GM23338 (cell line): ENCODE results near the gene INTS3. TPM values are rescaled to one million over a fixed set of nuclear protein-coding genes. Genes with fewer than 3 reads are reported as not detected.

Experiments used
- ATAC-seq: fragments of 200-7000 bp; cut with Tn5 transposase; 3 replicates; pipeline ENCODE4 v1.9.1; 2020
- DNase-seq: peaks from one replicate; pipeline ENCODE4 v3.0.0-alpha.2; 2015; ENCODE audit warnings: low spot score
- H2AFZ ChIP-seq: fragments of 200-600 bp; sonication (generic); 2 replicates; pipeline ENCODE4 v1.8.0; 2016; ENCODE audit warnings: antibody characterized with exemption, mild to moderate bottlenecking, moderate library complexity
- H3F3A ChIP-seq: fragments of 200-600 bp; sonication (generic); replicated peaks from 2 replicates; pipeline ENCODE4 v1.8.0; 2017; ENCODE audit warnings: antibody characterized with exemption, mixed run types, low read depth
- H3K27ac ChIP-seq: fragments of 200-600 bp; sonication (generic); 2 replicates; pipeline ENCODE4 v1.6.1; 2016; ENCODE audit warnings: low read depth
- H3K27me3 ChIP-seq: fragments of 200-600 bp; sonication (generic); 2 replicates; pipeline ENCODE4 v1.8.0; 2016; ENCODE audit warnings: mild to moderate bottlenecking, mixed run types, moderate library complexity; ENCODE audit not compliant: insufficient read depth
- H3K36me3 ChIP-seq: fragments of 200-600 bp; sonication (generic); 2 replicates; pipeline ENCODE4 v1.8.0; 2016; ENCODE audit warnings: mild to moderate bottlenecking; ENCODE audit not compliant: insufficient read depth
- H3K4me1 ChIP-seq: fragments of 200-600 bp; sonication (generic); 2 replicates; pipeline ENCODE4 v1.8.0; 2016; ENCODE audit warnings: mild to moderate bottlenecking, moderate library complexity; ENCODE audit not compliant: insufficient read depth
- H3K4me2 ChIP-seq: fragments of 200-600 bp; sonication (generic); 2 replicates; pipeline ENCODE4 v1.7.1; 2017; ENCODE audit warnings: mixed run types
- H3K4me3 ChIP-seq: fragments of 200-600 bp; sonication (generic); 2 replicates; pipeline ENCODE4 v1.6.1; 2016; ENCODE audit warnings: mixed run types
- H3K79me2 ChIP-seq: fragments of 200-600 bp; sonication (generic); replicated peaks from 2 replicates; pipeline ENCODE4 v1.8.0; 2017; ENCODE audit warnings: mild to moderate bottlenecking; ENCODE audit not compliant: insufficient read depth
- H3K9me2 ChIP-seq: fragments of 200-600 bp; sonication (generic); 2 replicates; pipeline ENCODE4 v1.8.0; 2017; ENCODE audit not compliant: insufficient read depth
- H4K20me1 ChIP-seq: fragments of 200-600 bp; sonication (generic); replicated peaks from 2 replicates; pipeline ENCODE4 v1.8.0; 2017; ENCODE audit warnings: mild to moderate bottlenecking; ENCODE audit not compliant: insufficient read depth
- H3K27ac Mint-ChIP-seq: 2 replicates; pipeline ENCODE4 v1.8.0; 2020; ENCODE audit warnings: inconsistent platforms, mild to moderate bottlenecking, moderate library complexity, mixed read lengths
- H3K27me3 Mint-ChIP-seq: 3 replicates; pipeline ENCODE4 v1.8.0; 2022; ENCODE audit warnings: low read depth, mild to moderate bottlenecking, moderate library complexity, mixed read lengths, inconsistent platforms; ENCODE audit not compliant: insufficient read depth, poor library complexity
- H3K36me3 Mint-ChIP-seq: 3 replicates; pipeline ENCODE4 v1.8.0; 2021; ENCODE audit warnings: low read depth, mild to moderate bottlenecking, inconsistent platforms, moderate library complexity, mixed read lengths
- H3K4me1 Mint-ChIP-seq: 3 replicates; pipeline ENCODE4 v1.8.0; 2020; ENCODE audit warnings: mild to moderate bottlenecking, inconsistent platforms, mixed read lengths
- H3K4me3 Mint-ChIP-seq: 3 replicates; pipeline ENCODE4 v1.8.0; 2021; ENCODE audit warnings: moderate library complexity, mild to moderate bottlenecking, inconsistent platforms, mixed read lengths
- H3K9me3 Mint-ChIP-seq: 3 replicates; pipeline ENCODE4 v1.8.0; 2020; ENCODE audit warnings: moderate library complexity, mild to moderate bottlenecking, inconsistent platforms, mixed read lengths
- CREB1 ChIP-seq: fragments of 250-450 bp; sonication (Bioruptor Pico); IDR thresholded peaks from 2 replicates; pipeline ENCODE4 v1.5.0; 2020; ENCODE audit warnings: low read depth, mild to moderate bottlenecking, moderate library complexity
- CTCF ChIP-seq, 2 experiments: fragments of 200-600 bp in 1 of 2; sonication (generic) in 1 of 2; conservative IDR thresholded peaks; 2 replicates each; pipeline versions ENCODE4 v1.5.1 to v1.6.1; 2016 to 2017; ENCODE audit warnings: antibody characterized with exemption in 2 of 2, low read depth in 2 of 2, mild to moderate bottlenecking in 2 of 2, moderate library complexity in 1 of 2
- ETS1 ChIP-seq: IDR thresholded peaks from 2 replicates; pipeline ENCODE4 v1.6.1; 2016; ENCODE audit warnings: antibody characterized with exemption
- EZH2phosphoT487 ChIP-seq: fragments of 200-600 bp; sonication (generic); IDR thresholded peaks from one replicate; pipeline ENCODE4 v1.8.1; 2018; ENCODE audit warnings: antibody characterized with exemption; ENCODE audit not compliant: unreplicated experiment
- JUNB ChIP-seq: IDR thresholded peaks from one replicate; pipeline ENCODE4 v1.6.1; 2016; ENCODE audit warnings: antibody characterized with exemption; ENCODE audit not compliant: unreplicated experiment
- NANOG ChIP-seq: IDR thresholded peaks from 2 replicates; pipeline ENCODE4 v1.6.1; 2016; ENCODE audit warnings: antibody characterized with exemption, borderline replicate concordance
- POLR2AphosphoS5 ChIP-seq: IDR thresholded peaks from 2 replicates; pipeline ENCODE4 v1.6.1; 2016; ENCODE audit warnings: antibody characterized with exemption, low read depth
- REST ChIP-seq: IDR thresholded peaks from one replicate; pipeline ENCODE4 v1.6.1; 2018; ENCODE audit warnings: antibody characterized with exemption; ENCODE audit not compliant: unreplicated experiment
- STAT1 ChIP-seq: IDR thresholded peaks from one replicate; pipeline ENCODE4 v1.6.1; 2016; ENCODE audit warnings: antibody characterized with exemption; ENCODE audit not compliant: unreplicated experiment
- ZNF114 ChIP-seq: fragments of 250-450 bp; sonication (Bioruptor Pico); IDR thresholded peaks from 2 replicates; pipeline ENCODE4 v1.5.0; 2020; ENCODE audit warnings: mild to moderate bottlenecking, moderate library complexity
- ZNF331 ChIP-seq: fragments of 250-450 bp; sonication (Bioruptor Pico); IDR thresholded peaks from 2 replicates; pipeline ENCODE4 v1.5.0; 2020; ENCODE audit warnings: low read depth, mild to moderate bottlenecking, moderate library complexity
- polyA plus RNA-seq: library from polyadenylated mRNA; unstranded; fragments of >200 nt; fragmentation: Nextera tagmentation; extraction: Ambion mirVana; gene quantifications from 2 replicates; pipeline ENCODE4 v1.2.1, GENCODE V29; 2016
- total RNA-seq: library from RNA; depleted of rRNA; stranded (reverse); fragments of >200 nt; shearing (Covaris generic); gene quantifications from 2 replicates; pipeline ENCODE4 v1.2.3, GENCODE V29; 2014

INTS3 gene
- total and polyA plus RNA-seq, 2 experiments from 2014 or later = 22.7 to 51.3 TPM

GRCh38 chr1:153741986-153742385 lies 14.1 kb downstream of the INTS3 start (continued):
- TF ChIP-seq REST (no peak), CREB1 (no peak), ETS1 (no peak), NANOG (no peak), JUNB (no peak), ZNF331 (CRISPR knock-in tag) (no peak)

- peaks cover 2% of the 10 kb centered on the region for H3K27me3 Mint-ChIP-seq
- no peaks in the 10 kb centered on the region for H3K9me3 Mint-ChIP-seq
- Histone ChIP-seq H3K4me1 (peaks cover 55% of the 10 kb centered on the region), H3K27me3 (no peaks in the 10 kb centered on the region), H3K4me2 (no peak overlapping the region; the same call in 1 of the 2 replicates), H3K79me2 (peaks cover 17% of the 10 kb centered on the region), H3K9me2 (no peaks in the 10 kb centered on the region), H3F3A (peaks cover 24% of the 10 kb centered on the region), H4K20me1 (no peaks in the 10 kb centered on the region), H3K36me3 (peaks cover 23% of the 10 kb centered on the region), H3K27ac (peak overlapping the region; percentile 61; the same call in 1 of the 2 replicates), H2AFZ (no peak overlapping the region), H3K4me3 (no peak overlapping the region)
- H3K4me1 Mint-ChIP-seq = peaks cover 55% of the 10 kb centered on the region
- ATAC-seq = no peak
- peak overlapping the region; percentile 74; the same call in 1 of the 2 replicates for H3K27ac Mint-ChIP-seq
- no peak overlapping the region; the same call in 2 of the 3 replicates for H3K4me3 Mint-ChIP-seq
- H3K36me3 Mint-ChIP-seq = peaks cover 74% of the 10 kb centered on the region
- no peak for DNase-seq
- no peak for TF ChIP-seq CTCF (conservative IDR thresholded peaks at IDR 0.05; ENCODE audit: low read depth in 2 of 2)
- TF ChIP-seq CREB1 = no peak
- no peak for TF ChIP-seq POLR2AphosphoS5
- no peak for TF ChIP-seq ZNF114 (CRISPR knock-in tag)
- TF ChIP-seq JUNB = no peak
- no peak for TF ChIP-seq REST
- TF ChIP-seq EZH2phosphoT487 = no peak
- no peak for TF ChIP-seq ZNF331 (CRISPR knock-in tag)
- no peak for TF ChIP-seq NANOG
- TF ChIP-seq STAT1 = no peak
These were observed 14.7 kb downstream of the INTS3 start for GRCh38 chr1:153742411-153743142.
